ENCODE results near the gene RBM41.
A peak's percentile ranks its signal among the peaks of the same experiment; 100 is the strongest.
"Not testable (repeated sequence)": the region's sequence is repeated elsewhere in the genome, so short reads cannot be mapped to it uniquely, and the experiment has no call there.

Gene RBM41

DNA sequence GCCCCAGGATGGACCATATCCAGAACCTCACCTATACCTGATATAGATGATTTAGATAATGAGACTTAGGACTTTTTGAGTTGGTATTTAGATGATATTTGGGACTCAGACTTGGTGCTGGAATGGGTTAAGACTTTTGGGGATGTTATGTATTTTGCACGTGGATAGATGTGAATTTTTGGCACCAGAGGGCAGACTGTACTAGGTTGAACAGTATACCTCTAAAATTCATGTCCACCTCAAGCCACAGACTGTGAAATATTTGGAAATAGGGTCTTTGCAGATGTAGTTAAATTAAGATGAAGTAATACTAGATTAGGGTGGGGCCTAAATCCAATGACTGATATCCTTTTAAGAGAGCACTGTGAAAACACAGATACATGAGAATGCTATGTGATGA lies 15.6 kb downstream of the RBM41 start:
- TF ChIP-seq, protein P1, sequence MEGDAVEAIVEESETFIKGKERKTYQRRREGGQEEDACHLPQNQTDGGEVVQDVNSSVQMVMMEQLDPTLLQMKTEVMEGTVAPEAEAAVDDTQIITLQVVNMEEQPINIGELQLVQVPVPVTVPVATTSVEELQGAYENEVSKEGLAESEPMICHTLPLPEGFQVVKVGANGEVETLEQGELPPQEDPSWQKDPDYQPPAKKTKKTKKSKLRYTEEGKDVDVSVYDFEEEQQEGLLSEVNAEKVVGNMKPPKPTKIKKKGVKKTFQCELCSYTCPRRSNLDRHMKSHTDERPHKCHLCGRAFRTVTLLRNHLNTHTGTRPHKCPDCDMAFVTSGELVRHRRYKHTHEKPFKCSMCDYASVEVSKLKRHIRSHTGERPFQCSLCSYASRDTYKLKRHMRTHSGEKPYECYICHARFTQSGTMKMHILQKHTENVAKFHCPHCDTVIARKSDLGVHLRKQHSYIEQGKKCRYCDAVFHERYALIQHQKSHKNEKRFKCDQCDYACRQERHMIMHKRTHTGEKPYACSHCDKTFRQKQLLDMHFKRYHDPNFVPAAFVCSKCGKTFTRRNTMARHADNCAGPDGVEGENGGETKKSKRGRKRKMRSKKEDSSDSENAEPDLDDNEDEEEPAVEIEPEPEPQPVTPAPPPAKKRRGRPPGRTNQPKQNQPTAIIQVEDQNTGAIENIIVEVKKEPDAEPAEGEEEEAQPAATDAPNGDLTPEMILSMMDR (conservative IDR thresholded peaks at IDR 0.05): peak; percentile 27
- H3K27ac ChIP-seq: no peak overlapping the region

DNA sequence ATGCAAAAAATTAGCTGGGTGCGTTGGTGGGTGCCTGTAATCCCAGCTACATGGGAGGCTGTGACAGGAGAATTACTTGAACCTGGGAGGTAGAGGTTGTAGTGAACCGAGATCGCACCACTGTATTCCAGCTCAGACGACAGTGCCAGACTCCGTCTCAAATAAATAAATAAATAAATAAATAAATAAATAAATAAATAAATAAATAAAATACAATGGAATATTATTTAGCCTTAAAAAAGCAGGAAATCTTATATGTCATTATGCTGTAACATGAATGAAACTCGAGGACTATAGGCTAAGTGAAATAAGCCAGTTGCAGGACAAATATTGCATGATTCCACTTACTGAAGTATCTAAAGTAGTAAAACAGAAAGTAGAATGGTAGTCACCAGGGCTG lies 42.5 kb downstream of the RBM41 start:
- H3K27ac ChIP-seq: no peak overlapping the region
- TF ChIP-seq, protein P1 (conservative IDR thresholded peaks at IDR 0.05): no peak

DNA sequence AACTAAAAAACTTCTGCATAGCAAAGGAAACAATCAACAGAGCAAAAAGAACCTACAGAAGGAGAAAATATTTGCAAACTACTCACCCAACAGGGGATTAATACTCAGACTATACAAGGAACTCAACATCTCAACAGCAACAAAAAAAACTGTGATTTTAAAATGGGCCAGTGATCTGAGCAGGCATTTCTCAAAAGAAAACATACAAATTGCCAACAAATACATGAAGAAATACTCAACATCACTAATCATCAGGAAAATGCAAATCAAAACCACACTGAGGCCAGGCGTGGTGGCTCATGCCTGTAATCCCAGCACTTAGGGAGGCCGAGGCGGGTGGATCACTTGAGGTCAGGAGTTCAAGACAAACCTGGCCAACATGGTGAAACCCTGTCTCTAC lies 60.9 kb downstream of the RBM41 start:
- H3K27ac ChIP-seq: not testable (repeated sequence)

DNA sequence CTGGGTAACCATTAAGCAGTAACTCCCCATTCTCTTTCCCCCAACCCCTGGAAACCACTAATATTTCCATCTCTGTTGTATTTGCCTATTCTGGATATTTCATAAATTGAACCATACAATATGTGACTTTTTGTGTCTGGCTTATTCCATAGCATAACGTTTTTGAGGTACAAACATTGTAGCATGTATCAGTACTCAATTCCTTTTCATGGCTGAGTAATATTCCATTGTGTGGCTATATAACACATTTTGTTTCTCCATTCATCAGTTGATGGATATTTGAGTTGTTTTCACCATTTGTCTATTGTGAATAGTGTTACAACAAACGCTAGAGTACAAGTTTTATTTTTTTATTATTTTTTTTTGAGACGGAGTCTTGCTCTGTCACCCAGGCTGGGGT lies 63.6 kb downstream of the RBM41 start:
- H3K27ac ChIP-seq: no peak overlapping the region
- TF ChIP-seq, protein P1 (conservative IDR thresholded peaks at IDR 0.05): no peak

DNA sequence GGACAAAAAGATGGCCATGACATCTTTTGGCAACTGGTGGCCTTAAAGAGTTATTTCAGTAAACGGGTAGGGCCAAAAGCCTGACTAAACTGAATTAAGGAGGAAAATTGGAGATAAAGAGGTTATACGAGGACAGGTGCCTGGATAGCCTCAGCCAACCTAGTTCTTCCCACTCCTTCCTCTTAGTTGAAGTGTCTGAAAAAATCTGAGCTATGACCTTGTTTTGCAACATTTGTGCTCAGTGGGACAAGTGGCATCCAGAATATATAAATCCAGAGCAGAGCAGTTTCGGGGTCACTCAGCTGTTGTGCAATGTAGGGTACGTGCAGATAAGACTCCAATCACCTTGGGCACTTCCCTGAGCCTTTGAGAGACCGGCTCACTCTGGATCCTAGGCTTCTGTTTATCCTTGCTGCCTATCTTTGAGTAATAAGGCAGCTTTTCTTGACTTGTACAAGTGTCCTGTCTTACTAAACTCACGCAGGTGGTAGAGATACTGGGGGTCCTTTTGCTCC lies 68.4 kb downstream of the RBM41 start:
- TF ChIP-seq, protein P1 (conservative IDR thresholded peaks at IDR 0.05): no peak

DNA sequence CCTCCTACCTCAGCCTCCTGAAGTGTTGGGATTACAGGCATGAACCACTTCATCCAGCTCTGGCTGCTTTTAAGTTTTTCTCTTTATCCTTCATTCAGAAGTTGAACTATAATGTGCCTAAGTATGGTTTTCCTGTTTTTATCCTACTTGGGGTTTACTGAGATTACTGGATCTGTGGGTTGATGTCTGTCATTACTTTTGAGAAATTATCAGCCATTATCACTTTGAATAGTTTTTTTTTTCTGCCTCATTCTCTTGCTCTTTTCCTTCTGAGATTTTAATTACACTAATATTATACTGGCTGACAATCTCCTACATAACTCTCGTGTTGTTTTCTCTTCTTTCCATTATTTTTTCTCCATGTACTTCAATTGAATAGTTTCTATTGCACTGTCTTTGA lies 71.0 kb downstream of the RBM41 start:
- H3K27ac ChIP-seq: no peak overlapping the region
- TF ChIP-seq, protein P1 (conservative IDR thresholded peaks at IDR 0.05): no peak

More for the DNA sequence above, 68.4 kb downstream of the RBM41 start:
- H3K27ac ChIP-seq: no peak overlapping the region

DNA sequence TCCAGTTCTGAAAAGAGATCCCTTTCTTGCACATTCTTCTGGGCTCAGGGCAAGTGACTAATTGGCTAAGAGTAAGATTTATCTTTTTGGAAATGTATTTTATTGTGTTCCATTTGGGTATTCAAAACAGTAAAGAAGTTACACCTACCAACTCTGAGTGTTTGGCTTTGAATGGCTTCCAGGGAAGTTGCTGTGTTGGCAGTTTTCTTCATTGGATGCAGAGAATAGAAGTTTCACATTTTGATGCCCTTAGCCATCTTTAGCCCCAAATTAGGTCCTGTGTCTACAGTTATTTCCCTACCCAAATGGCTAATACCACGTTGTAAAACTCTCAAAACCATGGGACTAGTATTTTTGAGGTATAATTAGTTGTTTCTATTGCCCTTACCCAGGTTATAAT lies 88.9 kb downstream of the RBM41 start:
- TF ChIP-seq, protein P1 (conservative IDR thresholded peaks at IDR 0.05): no peak
- no peak overlapping the region for H3K27ac ChIP-seq

DNA sequence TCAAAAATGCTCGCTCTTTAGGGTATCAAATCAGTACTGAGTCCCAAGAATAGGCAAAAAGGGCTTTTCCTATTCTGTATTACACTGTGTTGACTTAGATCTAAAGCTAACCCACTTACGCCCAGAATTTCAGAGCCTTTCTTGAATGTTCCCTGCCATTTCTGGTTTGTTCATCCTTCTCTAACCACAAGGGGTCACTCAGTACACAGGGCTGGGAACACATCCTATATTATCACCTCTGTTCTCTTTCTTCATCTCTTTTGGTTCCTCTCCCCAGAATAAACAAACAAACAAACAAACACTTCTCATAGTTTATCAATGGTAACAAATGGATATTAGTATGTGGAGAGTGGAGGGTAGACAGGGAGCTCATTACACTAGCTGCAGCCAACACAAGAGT lies 93.1 kb downstream of the RBM41 start:
- no peak overlapping the region for H3K27ac ChIP-seq
- TF ChIP-seq, protein P1 (conservative IDR thresholded peaks at IDR 0.05): peak; percentile 67

All from VCaP (cell line).